Omental fat pad (tissue), 4 donors: ENCODE results near the gene STARD9. TPM values are rescaled to one million over a fixed set of nuclear protein-coding genes. Genes with fewer than 3 reads are reported as not detected.

Source experiments
- ATAC-seq: fragments of 150-250 bp; one replicate; pipeline ENCODE4 v1.9.1; 2016; ENCODE audit warnings: mild to moderate bottlenecking, moderate library complexity; ENCODE audit not compliant: low FRiP score
- DNase-seq: peaks from one replicate; pipeline ENCODE4 v3.0.0-alpha.2; 2019; ENCODE audit warnings: low spot score
- total RNA-seq, 4 donors: library from RNA; depleted of rRNA; stranded (reverse); fragments of >200 nt; gene quantifications; one replicate each; pipeline ENCODE4 v1.1.0, GENCODE V29; 2016
- TF ChIP-seq, protein P1 (sequence below), 3 donors: fragments of 450-650 bp; IDR thresholded peaks; one replicate each; pipeline ENCODE4 v1.5.1; 2016 to 2017; ENCODE audit warnings: antibody characterized with exemption in 3 of 3, mild to moderate bottlenecking in 3 of 3, moderate library complexity in 2 of 3

The STARD9 gene
- total RNA-seq, 4 donors from 2014 or later = 16.5 to 77.1 (median 20.7) TPM

DNA sequence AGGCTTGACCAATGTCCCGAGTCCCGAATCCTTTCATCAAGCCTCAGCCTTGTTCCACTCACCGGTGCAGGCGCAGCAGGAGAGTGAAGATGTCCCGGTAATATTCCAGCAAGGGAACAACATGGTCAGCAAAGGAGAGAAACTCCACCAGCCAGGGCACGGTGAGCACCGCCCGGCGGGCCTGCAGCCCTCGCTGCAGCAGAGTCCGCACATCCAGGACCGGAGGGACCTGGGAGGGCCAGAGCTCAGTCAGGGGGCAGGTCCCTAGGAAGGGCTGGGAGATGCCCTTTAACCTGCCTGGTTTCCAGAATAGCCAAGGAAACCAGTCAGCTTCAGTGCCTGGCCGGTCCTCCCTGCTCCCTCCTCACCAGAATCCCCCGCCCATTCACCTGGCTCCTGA is 155.1 kb downstream of the STARD9 start:
- ATAC-seq (no peak), DNase-seq (no peak)
- TF ChIP-seq, protein P1, sequence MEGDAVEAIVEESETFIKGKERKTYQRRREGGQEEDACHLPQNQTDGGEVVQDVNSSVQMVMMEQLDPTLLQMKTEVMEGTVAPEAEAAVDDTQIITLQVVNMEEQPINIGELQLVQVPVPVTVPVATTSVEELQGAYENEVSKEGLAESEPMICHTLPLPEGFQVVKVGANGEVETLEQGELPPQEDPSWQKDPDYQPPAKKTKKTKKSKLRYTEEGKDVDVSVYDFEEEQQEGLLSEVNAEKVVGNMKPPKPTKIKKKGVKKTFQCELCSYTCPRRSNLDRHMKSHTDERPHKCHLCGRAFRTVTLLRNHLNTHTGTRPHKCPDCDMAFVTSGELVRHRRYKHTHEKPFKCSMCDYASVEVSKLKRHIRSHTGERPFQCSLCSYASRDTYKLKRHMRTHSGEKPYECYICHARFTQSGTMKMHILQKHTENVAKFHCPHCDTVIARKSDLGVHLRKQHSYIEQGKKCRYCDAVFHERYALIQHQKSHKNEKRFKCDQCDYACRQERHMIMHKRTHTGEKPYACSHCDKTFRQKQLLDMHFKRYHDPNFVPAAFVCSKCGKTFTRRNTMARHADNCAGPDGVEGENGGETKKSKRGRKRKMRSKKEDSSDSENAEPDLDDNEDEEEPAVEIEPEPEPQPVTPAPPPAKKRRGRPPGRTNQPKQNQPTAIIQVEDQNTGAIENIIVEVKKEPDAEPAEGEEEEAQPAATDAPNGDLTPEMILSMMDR (IDR thresholded peaks at IDR 0.05) = no peak

DNA sequence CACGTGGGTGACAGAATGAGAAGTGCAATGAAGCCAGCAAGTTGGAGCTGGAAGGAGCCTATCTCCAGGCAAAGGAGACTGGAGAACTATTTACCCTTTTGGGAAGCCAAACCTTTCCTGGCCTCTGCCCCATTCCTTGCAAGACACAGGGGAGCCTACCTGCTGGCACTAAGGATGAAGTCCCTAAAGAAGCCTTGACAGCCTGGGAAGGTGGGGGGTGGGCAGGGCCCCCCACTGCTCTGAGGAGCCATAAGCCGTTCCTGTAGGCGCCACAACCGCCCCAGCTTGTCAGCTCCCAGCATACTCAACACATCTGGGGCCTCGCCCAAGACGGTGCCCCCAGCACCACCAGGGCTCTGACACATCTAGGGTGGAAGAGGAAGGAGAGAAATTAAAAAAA is 156.1 kb downstream of the STARD9 start:
- TF ChIP-seq, protein P1 (IDR thresholded peaks at IDR 0.05) = no peak
- ATAC-seq (no peak), DNase-seq (no peak)

DNA sequence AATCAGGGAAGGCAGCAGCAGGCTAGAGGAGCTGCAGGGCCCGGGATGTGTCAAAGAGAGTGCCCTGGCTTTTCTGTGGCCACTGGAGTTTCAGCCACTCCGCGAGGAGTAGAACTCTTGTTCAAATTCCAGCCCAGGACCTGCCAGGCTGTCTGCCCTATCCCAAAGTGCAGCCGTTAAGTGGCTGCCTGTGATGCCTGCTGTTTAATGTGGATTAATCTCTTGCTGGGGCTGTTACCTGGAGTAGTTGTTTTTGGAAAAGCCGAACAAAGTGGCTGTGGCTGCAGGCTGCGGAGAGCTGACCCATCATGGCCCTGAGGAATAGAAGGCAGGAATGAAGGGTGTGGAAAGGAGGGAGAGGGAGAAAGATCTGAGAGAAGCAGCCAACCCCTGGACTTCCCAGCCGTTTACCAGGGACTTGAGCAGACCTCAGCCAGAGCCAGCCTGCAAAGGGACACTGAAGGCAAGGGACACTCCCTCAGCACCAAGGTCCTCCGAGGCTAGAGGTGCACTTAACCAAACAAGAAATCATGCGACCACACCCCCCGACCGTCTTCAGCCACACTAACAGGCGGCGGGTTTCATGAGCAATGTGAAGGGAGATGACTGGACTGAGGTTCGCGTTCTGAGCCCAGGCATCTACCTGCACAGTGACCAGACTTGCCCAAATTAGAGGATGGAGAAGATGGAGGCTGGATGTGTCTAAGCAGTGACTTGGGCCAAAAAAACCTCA is 156.9 kb downstream of the STARD9 start:
- TF ChIP-seq, protein P1 (IDR thresholded peaks at IDR 0.05) = no peak
- ATAC-seq = no peak
- no peak for DNase-seq

DNA sequence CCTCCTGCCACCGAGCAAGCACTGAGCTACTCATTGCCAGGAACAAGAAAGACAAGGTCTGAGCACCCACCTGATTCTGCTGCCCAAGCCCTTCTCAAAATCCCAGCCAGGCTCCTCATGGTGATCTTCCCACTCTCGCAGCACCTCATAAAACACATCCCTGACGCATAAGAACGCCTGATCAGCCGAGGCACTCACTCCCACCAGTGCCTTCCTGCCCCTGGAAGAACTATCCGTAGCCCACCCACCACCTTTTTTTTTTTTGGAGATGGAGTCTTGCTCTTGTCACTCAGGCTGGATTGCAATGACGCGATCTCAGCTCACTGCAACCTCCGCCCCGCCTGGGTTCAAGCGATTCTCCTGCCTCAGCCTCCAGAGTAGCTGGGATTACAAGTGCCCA is 157.6 kb downstream of the STARD9 start:
- TF ChIP-seq, protein P1 (IDR thresholded peaks at IDR 0.05) = no peak
- ATAC-seq (no peak), DNase-seq (no peak)

DNA sequence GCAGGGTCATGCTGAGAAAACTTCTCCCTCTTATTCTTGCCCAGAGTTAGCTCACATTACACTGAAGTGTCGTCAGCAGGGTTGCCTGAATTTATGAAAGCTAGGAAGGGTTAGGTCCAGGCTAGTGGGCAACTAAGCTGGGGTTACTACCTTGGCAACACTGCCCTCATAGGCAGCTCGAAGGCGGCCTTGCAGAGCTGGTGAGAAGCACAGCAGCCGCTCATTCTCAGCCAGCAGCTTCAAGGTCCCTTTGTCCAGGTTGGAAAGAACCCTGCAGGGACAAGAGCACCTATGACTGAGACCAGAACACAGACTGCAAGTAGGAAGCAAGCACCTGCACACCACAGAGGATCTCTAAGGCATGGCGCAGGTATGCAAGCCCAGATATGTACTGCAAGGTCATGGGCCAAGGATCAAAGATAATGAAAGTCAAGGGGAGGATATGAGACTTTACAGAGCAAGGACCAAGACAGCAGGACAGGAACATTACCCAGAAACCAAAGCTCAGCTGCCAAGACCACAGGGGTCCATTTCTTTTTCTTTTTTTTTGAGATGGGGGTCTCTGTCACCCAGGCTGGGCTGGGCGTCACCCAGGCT is 158.8 kb downstream of the STARD9 start:
- DNase-seq (no peak), ATAC-seq (no peak)
- TF ChIP-seq, protein P1 (IDR thresholded peaks at IDR 0.05) = no peak

DNA sequence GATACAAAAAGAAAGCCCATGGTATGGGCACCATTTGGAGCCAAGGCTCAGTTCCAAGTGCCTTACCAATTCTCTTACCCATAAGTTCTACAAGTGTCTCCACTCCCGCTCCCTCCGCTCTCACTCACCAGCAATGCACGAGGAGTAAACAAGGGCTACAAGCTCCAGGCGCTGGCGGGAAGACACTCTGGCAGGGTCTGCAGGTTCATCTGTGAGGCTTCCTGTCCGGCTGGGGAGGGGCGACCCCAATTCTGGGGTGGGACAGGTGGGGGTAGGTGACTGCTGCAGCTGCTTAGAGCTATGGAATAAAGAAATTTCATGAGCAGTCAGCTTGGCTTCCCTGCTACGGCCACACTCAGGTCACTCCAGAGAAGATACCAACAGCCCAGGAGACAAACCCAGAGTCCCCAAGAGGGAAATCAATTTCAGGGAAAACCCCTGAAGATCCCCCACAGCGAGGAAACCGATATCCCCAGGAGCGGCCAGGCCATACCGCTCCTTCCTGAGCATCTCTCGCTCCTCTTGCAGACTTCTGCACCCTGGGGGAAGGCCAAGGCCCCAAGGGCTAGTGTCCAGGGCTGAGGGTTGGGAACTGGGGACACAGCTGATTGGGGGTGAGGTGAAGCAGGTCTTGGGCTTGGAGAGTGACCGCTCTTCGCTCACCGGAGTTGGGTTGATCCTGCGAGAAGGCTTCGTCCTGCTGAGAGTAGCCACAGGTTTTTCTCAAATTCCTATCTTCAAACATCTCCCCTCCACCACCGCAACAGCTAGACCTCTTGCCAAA is 160.2 kb downstream of the STARD9 start:
- TF ChIP-seq, protein P1 (IDR thresholded peaks at IDR 0.05) = no peak
- no peak for ATAC-seq
- DNase-seq = no peak
